GM18909 (cell line): ENCODE measurements around the gene BTNL9.
"Not testable (repeated sequence)": the region's sequence is repeated elsewhere in the genome, so short reads cannot be mapped to it uniquely, and the experiment has no call there.

Source experiments
- ATAC-seq: cut with Tn5 transposase; IDR thresholded peaks from one replicate; pipeline ENCODE4 v1.9.1; 2021; ENCODE audit warnings: mild to moderate bottlenecking; ENCODE audit not compliant: unreplicated experiment, poor library complexity

Gene BTNL9

DNA sequence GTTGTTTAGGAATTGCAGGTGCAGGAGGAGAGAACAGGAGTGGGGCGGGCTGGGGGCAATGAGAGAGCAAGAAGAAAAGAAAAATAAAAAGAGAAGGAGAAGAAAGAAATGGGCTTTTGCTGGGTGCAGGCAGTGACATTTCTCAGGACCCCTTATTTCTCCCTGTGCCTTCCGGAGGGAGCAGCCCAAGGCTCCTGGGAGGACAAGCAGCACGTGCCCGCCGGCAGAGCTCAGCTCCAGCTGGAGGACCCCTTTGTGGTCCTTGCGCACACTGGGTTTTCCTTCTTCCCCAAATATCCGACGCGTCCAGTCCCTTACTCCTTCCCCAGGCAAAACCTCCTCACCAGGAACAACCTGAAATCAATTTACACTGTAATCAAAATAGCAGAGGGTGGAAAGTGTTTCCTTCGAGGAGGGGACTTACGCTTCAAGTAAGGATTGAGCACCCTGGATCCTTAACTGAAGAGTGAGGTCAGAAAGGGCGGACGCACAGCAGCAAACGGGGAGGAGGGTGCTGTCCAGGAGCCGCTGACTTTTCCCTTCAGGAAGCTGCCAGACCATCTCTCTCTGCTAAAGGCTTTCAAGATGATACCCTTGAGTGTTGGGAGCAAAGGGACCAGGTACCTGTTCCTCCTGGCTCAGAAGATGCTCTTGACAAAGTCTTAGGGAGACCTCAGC lies 2.1 kb downstream of the BTNL9 start:
- no peak for ATAC-seq

DNA sequence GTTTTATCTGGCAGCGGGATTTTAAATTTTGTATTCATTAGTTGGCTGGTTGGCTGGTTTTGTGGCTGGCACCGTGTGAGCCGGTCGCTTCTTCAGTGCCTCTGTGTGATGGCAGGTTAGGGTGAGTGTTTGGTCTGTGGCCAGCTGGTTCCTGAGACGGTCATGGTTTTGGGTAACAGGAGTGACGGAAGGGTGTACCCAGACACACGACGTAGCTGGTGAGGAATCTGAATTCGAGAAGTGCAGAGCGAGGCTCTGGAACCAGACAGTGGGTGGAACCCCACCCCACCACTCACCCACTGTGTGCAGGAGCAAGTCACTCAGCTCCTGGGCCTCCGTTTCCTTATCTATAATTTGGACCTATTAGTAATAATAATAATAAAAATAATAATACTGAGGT lies 2.7 kb downstream of the BTNL9 start:
- no peak for ATAC-seq

DNA sequence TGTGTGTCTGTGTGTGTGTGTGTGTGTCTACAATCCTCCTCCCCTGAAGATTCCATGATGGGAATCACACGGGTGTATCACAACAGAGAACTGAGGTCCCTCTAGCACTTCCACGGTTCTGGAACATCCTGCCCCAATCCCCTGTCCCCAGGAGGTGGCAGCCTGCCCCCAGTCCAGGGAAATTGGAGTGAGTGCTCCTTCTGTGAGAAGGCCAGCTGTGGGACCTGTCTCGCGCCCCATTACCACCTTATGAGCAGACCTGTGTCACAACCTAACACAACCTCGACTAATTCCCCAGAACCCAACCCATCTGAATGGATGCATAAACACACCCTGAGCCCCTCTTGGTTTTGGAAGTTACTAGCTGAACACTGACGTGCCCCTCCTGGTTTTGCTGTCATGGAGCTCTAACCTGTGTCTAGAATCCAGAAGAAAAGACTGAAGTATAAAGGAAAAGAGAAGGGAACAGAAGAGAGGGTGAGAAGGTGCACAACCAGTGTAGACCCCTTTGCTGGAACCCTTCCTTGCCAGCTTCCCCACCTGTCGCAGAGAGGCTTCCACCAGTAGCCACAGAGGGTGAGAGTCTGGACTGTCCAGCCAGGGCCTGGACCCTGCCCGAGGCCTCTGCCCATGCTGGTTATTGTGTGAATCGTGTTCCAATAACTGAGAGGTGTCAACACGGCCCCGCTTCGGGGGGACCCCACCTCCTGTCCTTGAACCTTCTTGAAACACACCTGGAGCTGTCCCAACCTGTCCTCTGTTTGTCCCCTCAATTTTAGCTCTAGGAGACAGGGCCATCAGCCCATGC lies 3.4 kb downstream of the BTNL9 start:
- ATAC-seq, result no peak

DNA sequence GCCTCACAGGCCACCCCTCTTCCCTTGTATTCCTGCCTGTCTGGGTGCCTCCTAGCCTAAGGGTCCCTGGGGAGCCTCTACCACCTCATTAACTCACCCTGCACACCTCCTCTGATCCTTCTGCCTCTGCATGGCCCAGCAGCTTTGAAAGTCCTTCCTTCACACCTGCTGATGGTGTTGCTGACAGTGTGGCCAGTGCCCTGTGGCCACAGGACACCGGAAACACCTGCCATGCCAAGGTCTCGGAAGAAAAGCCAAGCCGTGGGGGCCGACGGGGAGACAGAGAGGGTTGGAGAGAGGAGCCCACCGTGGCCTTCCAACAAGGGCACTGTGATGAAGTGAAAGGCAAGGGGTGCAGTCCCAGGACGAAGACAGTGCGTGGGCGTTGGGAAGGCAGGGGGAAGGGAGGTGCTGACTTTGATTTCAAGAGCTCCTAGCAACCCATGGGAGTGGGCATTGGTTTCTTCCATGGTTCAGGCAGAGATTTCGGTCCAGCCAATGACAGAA lies 4.1 kb downstream of the BTNL9 start:
- ATAC-seq, result no peak

DNA sequence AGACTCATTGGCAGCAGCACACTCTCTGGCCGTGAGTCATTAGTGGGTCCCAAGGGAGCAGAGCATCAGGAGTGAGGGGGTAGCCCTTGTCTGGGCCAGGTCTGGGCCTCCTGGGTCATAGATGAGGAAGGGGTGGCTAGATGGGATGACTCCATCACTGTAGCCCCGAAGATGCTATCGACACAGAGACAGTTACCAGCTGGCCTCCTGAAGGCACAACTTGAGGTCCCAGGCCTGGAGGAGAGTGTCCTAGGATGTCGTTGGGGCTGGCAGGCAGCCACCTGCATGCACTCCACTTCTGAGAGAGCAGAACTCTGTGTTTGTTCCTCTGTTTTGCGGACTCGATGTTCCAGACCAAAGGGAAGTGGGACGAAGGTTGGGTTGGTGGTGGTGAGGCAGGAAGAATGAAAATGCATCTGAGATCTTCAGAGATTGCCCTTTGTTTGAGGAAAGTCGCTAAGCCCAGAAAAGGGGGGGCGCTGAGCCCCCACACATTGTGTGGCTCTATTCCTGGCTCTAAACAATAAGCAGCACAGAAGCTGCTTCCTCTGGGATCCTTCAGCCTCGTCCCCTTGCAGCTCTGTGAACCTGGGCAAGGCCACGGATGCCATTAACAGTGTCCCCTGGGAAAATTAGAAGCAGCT lies 4.7 kb downstream of the BTNL9 start:
- ATAC-seq, result no peak

DNA sequence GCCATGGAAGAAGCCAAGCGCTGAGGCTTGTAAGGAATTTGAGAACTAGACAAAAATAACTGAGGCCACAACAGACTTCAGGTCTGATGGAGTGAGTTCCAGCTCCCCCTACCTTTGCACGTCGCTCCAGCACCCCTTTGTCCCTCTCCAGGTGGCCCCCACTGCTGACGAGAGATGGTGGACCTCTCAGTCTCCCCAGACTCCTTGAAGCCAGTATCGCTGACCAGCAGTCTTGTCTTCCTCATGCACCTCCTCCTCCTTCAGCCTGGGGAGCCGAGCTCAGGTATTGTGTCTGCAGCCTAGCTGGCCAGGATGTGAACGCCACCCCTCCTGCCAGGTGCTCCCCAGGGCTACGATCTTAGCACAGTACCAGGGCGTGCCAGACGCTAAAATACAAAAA lies 5.2 kb downstream of the BTNL9 start:
- ATAC-seq, result no peak

DNA sequence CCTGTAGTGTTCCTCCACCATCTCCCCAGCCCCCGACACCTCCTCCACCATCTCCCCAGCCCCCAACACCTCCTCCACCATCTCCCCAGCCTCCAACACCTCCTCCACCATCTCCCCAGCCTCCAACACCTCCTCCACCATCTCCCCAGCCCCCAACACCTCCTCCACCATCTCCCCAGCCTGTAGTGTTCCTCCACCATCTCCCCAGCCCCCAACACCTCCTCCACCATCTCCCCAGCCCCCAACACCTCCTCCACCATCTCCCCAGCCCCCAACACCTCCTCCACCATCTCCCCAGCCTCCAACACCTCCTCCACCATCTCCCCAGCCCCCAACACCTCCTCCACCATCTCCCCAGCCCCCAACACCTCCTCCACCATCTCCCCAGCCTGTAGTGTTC lies 5.8 kb downstream of the BTNL9 start:
- not testable (repeated sequence) for ATAC-seq

DNA sequence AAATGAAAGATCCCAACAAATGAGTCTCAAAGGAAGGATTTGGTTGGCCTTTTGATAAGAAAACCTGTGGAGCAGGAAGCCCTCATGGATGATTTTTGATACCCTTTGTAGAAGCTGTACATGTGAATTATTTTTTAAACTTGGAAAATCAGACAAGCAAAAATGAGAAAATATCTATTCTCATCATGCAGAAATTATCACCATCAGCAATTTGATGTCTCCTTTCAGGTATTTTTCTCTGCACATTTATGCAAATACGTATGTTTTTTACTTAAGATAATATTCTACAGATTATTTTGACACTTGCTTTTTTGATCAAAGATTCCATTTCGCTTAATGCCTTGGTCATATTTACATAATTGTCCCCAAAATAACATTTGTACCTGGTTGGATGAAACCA lies 7.2 kb downstream of the BTNL9 start:
- ATAC-seq, result no peak

DNA sequence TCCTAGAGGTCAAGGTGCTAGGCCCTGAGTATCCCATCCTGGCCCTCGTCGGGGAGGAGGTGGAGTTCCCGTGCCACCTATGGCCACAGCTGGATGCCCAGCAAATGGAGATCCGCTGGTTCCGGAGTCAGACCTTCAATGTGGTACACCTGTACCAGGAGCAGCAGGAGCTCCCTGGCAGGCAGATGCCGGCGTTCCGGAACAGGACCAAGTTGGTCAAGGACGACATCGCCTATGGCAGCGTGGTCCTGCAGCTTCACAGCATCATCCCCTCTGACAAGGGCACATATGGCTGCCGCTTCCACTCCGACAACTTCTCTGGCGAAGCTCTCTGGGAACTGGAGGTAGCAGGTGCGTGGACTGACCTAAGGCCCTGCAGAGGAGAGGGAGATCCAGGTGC lies 7.9 kb downstream of the BTNL9 start:
- no peak for ATAC-seq

DNA sequence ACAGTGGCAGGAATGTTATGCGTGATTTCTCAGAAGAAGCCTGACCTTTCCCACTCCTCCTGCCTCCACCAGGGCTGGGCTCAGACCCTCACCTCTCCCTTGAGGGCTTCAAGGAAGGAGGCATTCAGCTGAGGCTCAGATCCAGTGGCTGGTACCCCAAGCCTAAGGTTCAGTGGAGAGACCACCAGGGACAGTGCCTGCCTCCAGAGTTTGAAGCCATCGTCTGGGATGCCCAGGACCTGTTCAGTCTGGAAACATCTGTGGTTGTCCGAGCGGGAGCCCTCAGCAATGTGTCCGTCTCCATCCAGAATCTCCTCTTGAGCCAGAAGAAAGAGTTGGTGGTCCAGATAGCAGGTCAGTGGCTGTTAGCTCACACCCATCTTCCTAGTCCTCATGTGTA lies 9.9 kb downstream of the BTNL9 start:
- no peak for ATAC-seq

DNA sequence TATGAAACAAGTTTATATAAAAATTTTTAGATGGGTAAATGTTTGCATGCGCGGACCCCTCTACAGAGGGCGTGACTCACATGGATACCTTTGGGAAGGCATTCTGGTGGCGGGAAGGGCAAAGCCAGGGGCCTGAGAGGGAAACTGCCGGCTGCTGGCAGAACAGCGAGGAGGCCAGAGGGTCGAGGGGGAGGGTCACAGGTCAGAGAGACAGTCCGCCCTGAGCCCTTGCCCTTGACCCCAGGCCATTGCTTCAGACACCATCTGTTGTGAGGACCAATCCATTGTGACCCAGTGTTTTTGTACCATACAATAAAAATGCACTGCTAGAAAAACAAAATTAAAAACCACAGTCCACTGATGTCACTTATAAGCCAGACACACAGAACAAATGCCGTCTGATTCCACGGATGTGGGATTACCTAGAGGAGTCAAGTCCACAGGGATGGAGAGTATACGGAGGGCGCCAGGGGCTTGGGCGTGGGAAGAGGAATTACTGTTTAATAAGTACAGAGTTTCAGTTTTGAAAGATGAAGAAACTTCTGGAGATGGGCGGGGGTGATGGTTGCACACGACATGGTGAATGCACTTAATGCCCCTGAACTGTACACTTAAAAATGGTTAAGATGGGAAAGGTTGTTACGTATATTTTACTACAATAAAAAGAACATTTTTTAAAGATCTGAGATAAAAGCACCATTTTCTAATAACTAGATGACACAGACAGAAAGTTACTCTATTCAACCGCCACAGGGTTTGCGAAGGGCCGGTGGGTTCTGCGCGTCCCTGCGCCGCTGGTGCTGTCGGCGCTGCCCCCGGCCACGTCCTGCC lies 12.0 kb downstream of the BTNL9 start:
- ATAC-seq, result no peak

DNA sequence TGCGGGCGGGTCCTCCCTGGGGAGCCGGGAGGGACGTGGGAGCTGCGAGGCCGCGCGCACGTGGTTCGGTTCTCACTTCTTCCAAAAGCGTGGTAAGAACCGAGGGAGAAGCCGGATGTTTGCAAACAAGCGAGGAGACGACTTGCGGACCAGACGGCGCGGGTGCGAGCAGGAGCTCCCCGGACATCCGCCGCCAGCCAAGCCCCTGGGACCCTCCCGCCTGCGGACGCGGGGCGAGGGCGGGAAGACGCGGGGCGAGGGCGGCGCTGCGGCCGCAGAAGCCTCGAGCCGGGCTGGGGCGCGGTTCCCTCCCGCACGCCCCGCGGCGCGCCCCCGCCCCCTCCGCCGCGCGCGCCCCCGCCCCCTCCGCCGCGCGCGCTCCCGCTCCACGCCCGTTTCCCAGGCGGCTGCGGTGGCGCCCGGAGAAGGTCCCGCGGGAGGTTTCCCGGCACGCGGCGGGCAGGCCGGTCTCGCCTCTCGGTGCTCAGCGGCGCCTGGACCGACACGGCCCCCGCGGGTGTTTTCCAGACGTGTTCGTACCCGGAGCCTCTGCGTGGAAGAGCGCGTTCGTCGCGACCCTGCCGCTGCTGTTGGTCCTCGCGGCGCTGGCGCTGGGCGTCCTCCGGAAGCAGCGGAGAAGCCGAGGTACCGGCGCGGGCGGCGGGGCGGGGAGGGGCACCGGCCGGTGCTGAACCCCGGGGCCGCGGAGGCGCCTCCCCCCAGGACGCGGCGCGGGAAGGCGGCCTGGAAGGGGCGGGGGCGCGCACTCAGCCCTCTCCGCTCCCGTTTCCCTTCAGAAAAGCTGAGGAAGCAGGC lies 12.8 kb downstream of the BTNL9 start:
- ATAC-seq, result no peak

DNA sequence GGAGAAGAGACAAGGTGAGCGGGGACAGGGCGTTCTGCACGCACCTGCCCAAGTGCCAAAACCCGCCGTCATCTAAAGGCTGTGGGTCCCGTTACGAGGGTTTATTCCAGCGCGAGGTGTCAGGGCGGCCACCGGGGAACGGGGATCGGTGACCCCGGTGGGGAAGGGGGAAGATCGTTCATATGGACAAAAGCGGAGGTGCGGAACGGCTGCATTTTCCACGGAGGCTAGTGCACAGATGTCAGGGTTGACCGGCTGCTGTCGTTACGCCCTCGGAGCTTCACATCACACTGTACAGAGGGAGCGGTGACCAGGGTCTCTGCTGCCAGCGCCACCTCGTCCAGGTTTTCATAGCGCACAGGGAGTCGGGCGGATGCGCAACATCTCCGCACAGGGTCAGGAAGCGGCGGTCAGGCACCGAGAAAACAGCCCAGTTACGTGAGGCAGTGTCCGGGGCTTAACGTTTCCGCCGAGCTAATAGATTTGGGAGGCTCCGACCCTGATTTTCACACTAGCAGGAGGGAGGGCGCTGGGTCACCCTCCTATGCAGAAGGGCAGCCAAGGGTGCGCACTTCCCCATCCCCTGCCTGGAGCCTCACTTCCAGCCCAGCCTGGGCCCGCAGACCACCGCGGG lies 13.5 kb downstream of the BTNL9 start:
- no peak for ATAC-seq

DNA sequence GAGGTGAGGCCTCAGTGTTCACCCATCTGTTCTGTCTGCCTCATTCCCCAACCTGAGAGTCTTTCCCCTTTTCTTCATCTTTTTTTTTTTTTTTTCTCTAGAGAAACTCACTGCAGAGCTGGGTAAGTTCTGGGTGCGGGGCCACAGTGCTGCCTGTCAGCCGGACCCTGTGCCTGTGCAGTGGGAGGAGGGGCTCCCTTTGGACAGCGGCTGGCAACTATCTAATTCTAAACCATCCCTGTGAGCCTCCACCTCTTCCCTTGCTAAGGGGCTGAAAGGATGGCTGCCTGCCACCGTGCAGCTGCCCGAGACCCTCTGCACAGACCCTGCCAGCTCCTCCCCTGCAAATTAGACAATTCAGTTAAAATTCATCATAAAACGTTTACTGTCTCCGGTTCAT lies 14.1 kb downstream of the BTNL9 start:
- no peak for ATAC-seq

DNA sequence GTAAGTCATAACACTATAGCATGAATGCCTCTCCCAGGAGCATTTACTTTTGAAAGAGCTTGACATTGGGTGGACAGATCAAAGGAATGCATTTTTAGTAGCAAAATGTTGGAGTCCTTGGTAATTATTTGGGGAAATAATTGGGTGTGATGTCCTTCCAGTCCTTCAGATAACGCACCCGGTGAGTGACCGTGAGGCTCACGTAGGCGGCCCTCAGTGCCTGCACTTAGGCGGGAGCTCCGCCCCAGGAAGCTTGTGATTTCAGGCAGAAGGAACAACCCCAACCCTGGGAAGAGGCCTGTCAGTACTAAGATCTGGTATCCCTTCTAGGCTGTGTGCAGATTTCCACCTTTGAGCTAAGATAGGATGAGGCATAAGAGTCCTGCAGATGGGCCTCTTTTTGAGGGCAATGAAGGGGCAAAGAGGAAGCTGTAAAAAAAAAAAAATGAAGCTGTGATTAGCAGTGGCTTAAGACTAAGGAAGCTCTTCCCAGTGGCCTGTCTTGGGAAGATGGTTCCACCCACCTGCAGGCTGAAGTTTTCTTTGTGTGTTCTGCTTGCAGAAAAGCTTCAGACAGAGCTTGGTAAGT lies 14.9 kb downstream of the BTNL9 start:
- ATAC-seq, result no peak

DNA sequence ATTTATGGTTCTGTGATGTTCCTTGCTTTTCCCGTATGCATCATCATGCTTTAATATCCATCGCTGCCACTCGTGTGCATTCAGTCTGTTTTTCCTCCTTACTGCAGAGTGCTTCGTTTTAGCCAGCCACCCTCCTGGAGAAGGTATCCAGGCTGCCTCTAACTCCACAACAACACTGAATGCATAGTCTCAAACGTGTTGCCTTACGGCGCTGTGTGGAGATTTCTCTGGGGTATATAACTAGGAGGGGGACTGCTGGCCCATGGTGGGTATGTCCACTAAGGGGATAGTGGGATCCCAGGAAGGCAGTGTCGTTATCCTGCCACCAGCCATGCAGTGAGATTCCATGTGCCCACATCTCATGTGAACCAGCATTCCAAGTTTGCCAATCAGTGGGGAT lies 16.4 kb downstream of the BTNL9 start:
- ATAC-seq, result no peak

DNA sequence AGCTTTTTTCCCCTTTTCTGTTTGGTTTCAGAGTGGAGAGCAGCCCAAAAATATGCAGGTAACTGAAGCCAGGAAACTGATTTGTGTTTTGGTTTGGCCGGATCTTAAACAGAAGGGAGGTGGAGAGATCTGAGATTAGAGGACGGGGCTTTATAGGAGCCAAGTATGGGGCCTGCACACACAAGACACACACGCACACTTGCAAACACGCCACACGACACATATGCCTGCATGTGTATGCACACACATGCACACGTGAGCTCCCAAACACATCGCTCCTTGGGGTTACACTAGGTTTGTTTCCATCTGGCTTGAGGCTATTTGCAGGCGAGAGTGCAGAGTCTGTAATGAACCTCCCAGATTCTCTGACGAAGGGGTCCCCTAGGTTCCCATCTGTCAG lies 18.3 kb downstream of the BTNL9 start:
- no peak for ATAC-seq

DNA sequence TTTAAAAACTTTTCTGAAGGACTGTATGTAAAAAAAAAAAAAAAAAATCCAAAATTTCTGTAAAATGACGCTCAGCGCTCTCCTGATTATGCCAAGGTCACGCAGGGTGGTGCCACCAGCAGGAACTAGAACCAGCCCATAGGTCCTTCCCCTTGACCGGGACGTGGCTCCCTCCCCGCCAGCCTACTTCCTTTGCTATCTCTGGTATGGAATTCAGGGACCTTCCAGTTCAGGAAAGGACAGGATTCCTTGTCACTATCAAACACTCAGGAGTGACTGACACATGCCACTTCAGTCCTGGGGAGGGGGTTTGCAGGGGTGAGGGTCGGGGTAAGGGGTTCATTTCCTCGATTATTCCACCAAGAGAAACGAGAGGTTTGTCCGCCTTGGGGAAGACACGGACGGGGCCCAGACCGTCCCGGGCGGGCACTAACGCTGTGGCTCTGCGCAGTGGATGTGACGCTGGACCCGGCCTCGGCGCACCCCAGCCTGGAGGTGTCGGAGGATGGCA lies 18.8 kb downstream of the BTNL9 start:
- no peak for ATAC-seq
